ENCODE results near the gene TNFSF8. TPM values are rescaled to one million over a fixed set of nuclear protein-coding genes. Genes with fewer than 3 reads are reported as not detected.

Gene TNFSF8
- total and polyA plus RNA-seq, 2 donors (not counting 3 experiments of a cell fraction or from before 2014, with no cell fraction given) = not detected

- Histone ChIP-seq H3K27ac (ENCODE audit: insufficient read depth, low read depth, low read length) (no peak overlapping the region), H3K4me1 (ENCODE audit: control insufficient read depth, extremely low read depth, insufficient read depth, low read length) (no peaks in the 10 kb centered on the region), H3K79me2 (ENCODE audit: control insufficient read depth, insufficient read depth, low read length) (no peaks in the 10 kb centered on the region), H3K36me3 (ENCODE audit: control insufficient read depth in 2 of 2, extremely low read depth in 1 of 2, insufficient read depth in 2 of 2, low read length in 2 of 2) (no peaks in the 10 kb centered on the region), H3K9me1 (replicated peaks; ENCODE audit: control insufficient read depth, extremely low read depth, insufficient read depth, low read length) (peaks cover 2% of the 10 kb centered on the region), H3K4me2 (ENCODE audit: insufficient read depth, low read length) (no peak overlapping the region), H2AFZ (ENCODE audit: low read depth, low read length) (no peak overlapping the region), H4K20me1 (replicated peaks; ENCODE audit: control insufficient read depth, extremely low read depth, insufficient read depth, low read length) (no peaks in the 10 kb centered on the region), H3K9ac (replicated peaks; ENCODE audit: extremely low read depth, insufficient read depth, low read length) (no peak overlapping the region), H3K27me3 (ENCODE audit: control insufficient read depth in 2 of 2, insufficient read depth in 2 of 2, low read length in 2 of 2) (no peaks in the 10 kb centered on the region), H3K4me3 (replicated peaks in 1 of 3; ENCODE audit: insufficient read depth in 1 of 3, low read depth in 1 of 3, low read length in 3 of 3) (no peak overlapping the region), H3K9me3 (replicated peaks; ENCODE audit: control insufficient read depth, insufficient read depth, low read length) (no peaks in the 10 kb centered on the region)
- CTCF ChIA-PET = interaction anchor here (0.8 kb wide), 1 partner anchor 45 kb away, joined by 3 read pairs; no protein-coding TSS in a partner anchor
- no peak for FAIRE-seq
- DNase-seq (ENCODE audit: low read depth, low spot score) = peak; percentile 41
- BruUV-seq (replicated peaks) = no TSS peak
- POLR2A ChIA-PET = no interaction called here
- no peak for TF ChIP-seq EZH2 (IDR thresholded peaks at IDR 0.05; ENCODE audit: borderline replicate concordance, low read depth, low read length, severe bottlenecking)
- no peak for TF ChIP-seq CTCF (IDR thresholded peaks at IDR 0.05; ENCODE audit: extremely low read depth in 1 of 2, insufficient read depth in 1 of 2, low read depth in 1 of 2, low read length in 2 of 2)
- no peak for TF ChIP-seq GATA2 (IDR thresholded peaks at IDR 0.05; ENCODE audit: insufficient read depth, insufficient read length, low read depth, low read length)
- TF ChIP-seq POLR2A (IDR thresholded peaks at IDR 0.05; ENCODE audit: low read depth, low read length) = no peak
- no peak for TF ChIP-seq POLR2AphosphoS5 (IDR thresholded peaks at IDR 0.05; ENCODE audit: insufficient read depth, low read depth, low read length)
- TF ChIP-seq JUN (IDR thresholded peaks at IDR 0.05; ENCODE audit: borderline replicate concordance, insufficient read depth, insufficient read length, low read depth) = no peak
- intact Hi-C loops (cut with micrococcal nuclease) = no loop called here
- dilution Hi-C loops (cut with MboI; ENCODE audit: extremely low pct_ligation_motif_present, low sequenced_read_pairs) = no loop called here
These were observed 68.3 kb downstream of the TNFSF8 start for GRCh38 chr9:114861922-114862605.
